Nephron (organoid): ENCODE data around the gene PRKG1.

Source experiments
- H3K27ac Mint-ChIP-seq, 3 experiments: 2 replicates each; pipeline ENCODE4 v1.8.0; 2020; ENCODE audit warnings: mixed read lengths in 3 of 3, mild to moderate bottlenecking in 2 of 3, moderate library complexity in 1 of 3
- H3K27me3 Mint-ChIP-seq: 2 replicates; pipeline ENCODE4 v1.8.0; 2021; ENCODE audit warnings: low read depth, mild to moderate bottlenecking, moderate library complexity, mixed read lengths
- H3K36me3 Mint-ChIP-seq: 2 replicates; pipeline ENCODE4 v1.8.0; 2020; ENCODE audit warnings: low read depth, mixed read lengths
- H3K4me1 Mint-ChIP-seq: 2 replicates; pipeline ENCODE4 v1.8.0; 2020; ENCODE audit warnings: mixed read lengths
- H3K4me3 Mint-ChIP-seq, 3 experiments: 2 replicates each; pipeline ENCODE4 v1.8.0; 2020; ENCODE audit warnings: mild to moderate bottlenecking in 3 of 3, mixed read lengths in 3 of 3, moderate library complexity in 2 of 3
- H3K9me3 Mint-ChIP-seq: 2 replicates; pipeline ENCODE4 v1.8.0; 2020; ENCODE audit warnings: mixed read lengths
- CTCF ChIP-seq, 3 experiments: fragments of 200-600 bp; sonication (generic); IDR thresholded peaks; one replicate each; pipeline ENCODE4 v1.5.0; 2021; ENCODE audit warnings: antibody characterized with exemption in 3 of 3; ENCODE audit not compliant: unreplicated experiment in 3 of 3

The PRKG1 gene

GRCh38 chr10:52213321-52213752 is 1139.0 kb downstream of the PRKG1 start:
- Mint-ChIP-seq H3K4me1 (peaks cover 59% of the 10 kb centered on the region), H3K27ac (peak overlapping the region; percentile 2 to 3 (median 3)), H3K9me3 (no peaks in the 10 kb centered on the region), H3K27me3 (no peaks in the 10 kb centered on the region), H3K4me3 (no peak overlapping the region), H3K36me3 (no peaks in the 10 kb centered on the region)
- TF ChIP-seq CTCF (IDR thresholded peaks at IDR 0.05; ENCODE audit: unreplicated experiment in 3 of 3) = no peak

GRCh38 chr10:52215745-52216361 is 1141.6 kb downstream of the PRKG1 start:
- TF ChIP-seq CTCF (IDR thresholded peaks at IDR 0.05; ENCODE audit: unreplicated experiment in 3 of 3) = peak; percentile 75 to 89 (median 80)
- no peaks in the 10 kb centered on the region for H3K36me3 Mint-ChIP-seq
- peak overlapping the region; percentile 60 to 93 (median 80) for H3K27ac Mint-ChIP-seq
- H3K27me3 Mint-ChIP-seq = no peaks in the 10 kb centered on the region
- peaks cover 45% of the 10 kb centered on the region for H3K4me1 Mint-ChIP-seq
- no peaks in the 10 kb centered on the region for H3K9me3 Mint-ChIP-seq
- H3K4me3 Mint-ChIP-seq = peak overlapping the region in 1 of 3 experiments; percentile 8

- TF ChIP-seq CTCF (IDR thresholded peaks at IDR 0.05; ENCODE audit: unreplicated experiment in 3 of 3) = no peak
- H3K9me3 Mint-ChIP-seq = no peaks in the 10 kb centered on the region
- peak overlapping the region; percentile 60 to 93 (median 80) for H3K27ac Mint-ChIP-seq
- H3K4me1 Mint-ChIP-seq = peaks cover 41% of the 10 kb centered on the region
- no peaks in the 10 kb centered on the region for H3K27me3 Mint-ChIP-seq
- no peaks in the 10 kb centered on the region for H3K36me3 Mint-ChIP-seq
- H3K4me3 Mint-ChIP-seq = no peak overlapping the region
Observed at GRCh38 chr10:52216852-52217251, 1142.6 kb downstream of the PRKG1 start.

- Mint-ChIP-seq H3K36me3 (no peaks in the 10 kb centered on the region), H3K27ac (peak overlapping the region; percentile 60 to 93 (median 80)), H3K9me3 (no peaks in the 10 kb centered on the region), H3K4me1 (peaks cover 37% of the 10 kb centered on the region), H3K27me3 (no peaks in the 10 kb centered on the region), H3K4me3 (no peak overlapping the region)
- no peak for TF ChIP-seq CTCF (IDR thresholded peaks at IDR 0.05; ENCODE audit: unreplicated experiment in 3 of 3)
Observed at GRCh38 chr10:52217531-52217930, 1143.2 kb downstream of the PRKG1 start.

- H3K4me3 Mint-ChIP-seq = no peak overlapping the region
- no peak overlapping the region for H3K27ac Mint-ChIP-seq
- peaks cover 7% of the 10 kb centered on the region for H3K9me3 Mint-ChIP-seq
- H3K27me3 Mint-ChIP-seq = no peaks in the 10 kb centered on the region
- peaks cover 18% of the 10 kb centered on the region for H3K4me1 Mint-ChIP-seq
- H3K36me3 Mint-ChIP-seq = no peaks in the 10 kb centered on the region
- TF ChIP-seq CTCF (IDR thresholded peaks at IDR 0.05; ENCODE audit: unreplicated experiment in 3 of 3) = no peak
Observed at GRCh38 chr10:52220947-52221346, 1146.7 kb downstream of the PRKG1 start.

- H3K36me3 Mint-ChIP-seq = no peaks in the 10 kb centered on the region
- TF ChIP-seq CTCF (IDR thresholded peaks at IDR 0.05; ENCODE audit: unreplicated experiment in 3 of 3) = no peak
- no peak overlapping the region for H3K4me3 Mint-ChIP-seq
Observed at GRCh38 chr10:52221923-52222322, 1147.6 kb downstream of the PRKG1 start.

More at GRCh38 chr10:52221923-52222322, 1147.6 kb downstream of the PRKG1 start:
- Mint-ChIP-seq H3K27me3 (no peaks in the 10 kb centered on the region), H3K27ac (no peak overlapping the region), H3K4me1 (peaks cover 9% of the 10 kb centered on the region), H3K9me3 (peaks cover 7% of the 10 kb centered on the region)
